K562 (cell line): ENCODE data around the gene PPIH. TPM values are rescaled to one million over a fixed set of nuclear protein-coding genes. Genes with fewer than 3 reads are reported as not detected.

Experiments
- ARHGAP35 ChIP-seq: fragments of 450-650 bp; IDR thresholded peaks from 2 replicates; pipeline ENCODE4 v1.6.1; 2018; ENCODE audit not compliant: partially characterized antibody
- CTCFL ChIP-seq: IDR thresholded peaks from 2 replicates; pipeline ENCODE4 v1.6.1; 2011; ENCODE audit warnings: borderline replicate concordance, low read depth, mild to moderate bottlenecking, moderate library complexity, low read length; ENCODE audit not compliant: insufficient read depth, poor library complexity, severe bottlenecking
- CUX1 ChIP-seq: fragments of 200-800 bp; sonication (Bioruptor generic); IDR thresholded peaks from 2 replicates; pipeline ENCODE4 v1.6.1; 2016; ENCODE audit warnings: missing genetic modification characterization, missing compliant biosample characterization
- HIVEP1 ChIP-seq: fragments of 250-450 bp; sonication (Bioruptor Pico); IDR thresholded peaks from 2 replicates; pipeline ENCODE4 v1.4.0; 2020; ENCODE audit warnings: mild to moderate bottlenecking
- HMGN3 ChIP-seq: IDR thresholded peaks from 2 replicates; pipeline ENCODE4 v1.6.1; 2011; ENCODE audit warnings: borderline replicate concordance, low read depth, mild to moderate bottlenecking, mixed read lengths, low read length; ENCODE audit not compliant: insufficient read length; ENCODE audit errors: extremely low read depth
- KAT7 ChIP-seq: sonication (generic); formaldehyde crosslinking; IDR thresholded peaks from 2 replicates; pipeline ENCODE4 v1.8.0; 2022; ENCODE audit warnings: missing genetic modification reagents, mild to moderate bottlenecking, borderline replicate concordance
- MED1 ChIP-seq: sonication (generic); formaldehyde crosslinking; IDR thresholded peaks from 2 replicates; pipeline ENCODE4 v1.8.1; 2023; ENCODE audit warnings: missing genetic modification reagents, borderline replicate concordance
- MIER1 ChIP-seq: fragments of 450-650 bp; IDR thresholded peaks from 2 replicates; pipeline ENCODE4 v1.6.1; 2016; ENCODE audit warnings: antibody characterized with exemption, mild to moderate bottlenecking, low read depth
- MXD1 ChIP-seq: fragments of 250-450 bp; sonication (Bioruptor Pico); IDR thresholded peaks from 2 replicates; pipeline ENCODE4 v1.8.0; 2021; ENCODE audit warnings: borderline replicate concordance, mild to moderate bottlenecking, moderate library complexity; ENCODE audit not compliant: poor library complexity, severe bottlenecking
- NFIC ChIP-seq: fragments of 450-650 bp; IDR thresholded peaks from 2 replicates; pipeline ENCODE4 v1.6.1; 2017; ENCODE audit warnings: mild to moderate bottlenecking, inconsistent platforms
- TEAD4 ChIP-seq, 2 experiments: sonication (generic) in 1 of 2; formaldehyde crosslinking in 1 of 2; IDR thresholded peaks; 2 replicates each; pipeline versions ENCODE4 v1.6.1 to v1.8.0; 2012 to 2022; ENCODE audit warnings: borderline replicate concordance in 1 of 2, inconsistent platforms in 1 of 2, low read length in 1 of 2, mild to moderate bottlenecking in 1 of 2, missing genetic modification reagents in 1 of 2
- ZC3H11A ChIP-seq: IDR thresholded peaks from 2 replicates; pipeline ENCODE4 v1.6.1; 2012; ENCODE audit warnings: low read depth, low read length, improper control_type of control experiment
- ZFX ChIP-seq: sonication (generic); formaldehyde crosslinking; IDR thresholded peaks from 2 replicates; pipeline ENCODE4 v1.8.0; 2022; ENCODE audit warnings: mild to moderate bottlenecking, missing genetic modification reagents, moderate library complexity
- ZNF274 ChIP-seq: IDR thresholded peaks from 2 replicates; pipeline ENCODE4 v1.6.1; 2011; ENCODE audit warnings: low read depth, mild to moderate bottlenecking, low read length, moderate library complexity, borderline replicate concordance
- ZNF436 ChIP-seq: fragments of 250-450, 450-650 bp; sonication (Bioruptor Pico); formaldehyde crosslinking; IDR thresholded peaks from 2 replicates; pipeline ENCODE4 v1.7.0; 2020; ENCODE audit warnings: mild to moderate bottlenecking
- polyA plus RNA-seq, 8 experiments: library from polyadenylated mRNA; depleted of rRNA in 4 of 8; stranded (reverse) in 5 of 8; unstranded in 3 of 8; fragments of >200 nt; fragmentation: Nextera tagmentation in 2 of 8; fragmentation: Illumina TruSeq in 1 of 8; extraction: Ambion mirVana in 2 of 8; extraction: Trizol in 1 of 8; gene quantifications; 2 replicates each; pipeline versions ENCODE4 v1.2.1 to v1.2.3, GENCODE V29; 2011 to 2014; ENCODE audit warnings: inconsistent platforms in 1 of 8, missing spikeins in 1 of 8
- total RNA-seq, 7 experiments: library from RNA; depleted of rRNA in 6 of 7; stranded (reverse); fragments of >200 nt in 6 of 7; fragmentation: Illumina TruSeq in 2 of 7; extraction: Trizol in 2 of 7; gene quantifications; 2 replicates each; pipeline versions ENCODE4 v1.2.1 to v1.2.3, GENCODE V29; 2011 to 2021; ENCODE audit warnings: low replicate concordance in 1 of 7

Gene PPIH
- total and polyA plus RNA-seq, 9 of the 15 experiments (the other 6 are each of a cell fraction or from before 2014, with no cell fraction given), result 197 to 470 (median 277) TPM

- TF ChIP-seq MXD1 (CRISPR knock-in tag), result no peak
- no peak for TF ChIP-seq HIVEP1 (CRISPR knock-in tag)
- 0 out of 2 replicates have a peak, but pooled peaks have one; percentile 58 for TF ChIP-seq NFIC
- TF ChIP-seq CUX1 (CRISPR knock-in tag), result peak; percentile 62; the same call in 1 of the 2 replicates
- TF ChIP-seq ZC3H11A, result no peak
- peak; percentile 63 for TF ChIP-seq HMGN3
- TF ChIP-seq KAT7 (CRISPR knock-in tag), result peak; percentile 76; the same call in 1 of the 2 replicates
- no peak for TF ChIP-seq ZNF436 (CRISPR knock-in tag)
- no peak for TF ChIP-seq MIER1
- TF ChIP-seq ZFX (CRISPR knock-in tag), result peak; percentile 64
- TF ChIP-seq CTCFL, result no peak
- no peak for TF ChIP-seq MED1 (CRISPR knock-in tag)
- no peak for TF ChIP-seq ARHGAP35
- peak; percentile 25; the same call in 1 of the 2 replicates for TF ChIP-seq TEAD4 (IDR thresholded peaks at IDR 0.05; ENCODE audit: low read length)
- no peak for TF ChIP-seq TEAD4 (CRISPR knock-in tag; IDR thresholded peaks at IDR 0.05; ENCODE audit: borderline replicate concordance)
- TF ChIP-seq ZNF274, result no peak
Observed at GRCh38 chr1:42657981-42658876, at the start of gene PPIH (continued).
